ENCODE measurements around the gene MRPL54. TPM values are rescaled to one million over a fixed set of nuclear protein-coding genes. Genes with fewer than 3 reads are reported as not detected.

Gene MRPL54
- total RNA-seq, 2 experiments from 2014 or later = 76.9 to 81.5 TPM

- no peak overlapping the region for H3K4me3 Mint-ChIP-seq
- H3K36me3 Mint-ChIP-seq = peaks cover 7% of the 10 kb centered on the region
- no peaks in the 10 kb centered on the region for H3K9me3 Mint-ChIP-seq
- no peak for DNase-seq
- H3K4me1 Mint-ChIP-seq = peaks cover 7% of the 10 kb centered on the region
- H3K27me3 Mint-ChIP-seq = no peaks in the 10 kb centered on the region
- no peak overlapping the region for H3K27ac Mint-ChIP-seq
Observed at GRCh38 chr19:3771000-3771905, 8.8 kb downstream of the MRPL54 start.

DNA sequence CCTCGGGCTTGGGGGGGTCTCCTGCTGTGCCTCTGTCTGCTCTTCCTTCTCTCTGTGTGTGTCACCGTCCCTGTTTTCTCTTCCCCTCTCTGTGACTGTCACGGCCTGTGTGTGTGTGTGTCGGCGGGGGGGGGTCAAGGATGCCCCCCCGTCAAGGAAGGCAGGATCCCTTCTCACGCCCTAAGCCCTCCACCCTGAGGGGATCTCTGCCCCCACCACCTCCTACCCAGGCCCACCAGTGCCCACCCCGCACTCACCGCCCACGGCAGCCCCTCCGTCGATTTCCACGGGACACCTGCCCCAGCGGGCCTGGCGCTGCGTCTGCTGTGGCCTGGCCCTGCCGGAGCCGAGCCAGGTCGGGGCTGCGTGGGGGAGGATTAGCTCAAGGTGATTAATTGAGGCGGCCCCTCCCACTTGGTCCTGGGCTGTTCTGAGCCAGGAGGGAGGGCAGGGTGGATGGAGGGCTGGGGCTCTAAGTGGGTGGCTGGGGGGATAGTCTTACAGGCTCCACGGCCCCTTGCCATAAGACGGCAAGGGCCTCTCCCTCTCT is 9.5 kb downstream of the MRPL54 start, which contains the start of gene RAX2:
Gene RAX2 (minus strand): TSS at position 323 of the 550 bp plus-strand sequence. CDS start 486 bp downstream, outside the sequence.
- Mint-ChIP-seq H3K4me3 (no peak within 1 kb of the TSS), H3K27ac (no peak within 1 kb of the TSS)

DNA sequence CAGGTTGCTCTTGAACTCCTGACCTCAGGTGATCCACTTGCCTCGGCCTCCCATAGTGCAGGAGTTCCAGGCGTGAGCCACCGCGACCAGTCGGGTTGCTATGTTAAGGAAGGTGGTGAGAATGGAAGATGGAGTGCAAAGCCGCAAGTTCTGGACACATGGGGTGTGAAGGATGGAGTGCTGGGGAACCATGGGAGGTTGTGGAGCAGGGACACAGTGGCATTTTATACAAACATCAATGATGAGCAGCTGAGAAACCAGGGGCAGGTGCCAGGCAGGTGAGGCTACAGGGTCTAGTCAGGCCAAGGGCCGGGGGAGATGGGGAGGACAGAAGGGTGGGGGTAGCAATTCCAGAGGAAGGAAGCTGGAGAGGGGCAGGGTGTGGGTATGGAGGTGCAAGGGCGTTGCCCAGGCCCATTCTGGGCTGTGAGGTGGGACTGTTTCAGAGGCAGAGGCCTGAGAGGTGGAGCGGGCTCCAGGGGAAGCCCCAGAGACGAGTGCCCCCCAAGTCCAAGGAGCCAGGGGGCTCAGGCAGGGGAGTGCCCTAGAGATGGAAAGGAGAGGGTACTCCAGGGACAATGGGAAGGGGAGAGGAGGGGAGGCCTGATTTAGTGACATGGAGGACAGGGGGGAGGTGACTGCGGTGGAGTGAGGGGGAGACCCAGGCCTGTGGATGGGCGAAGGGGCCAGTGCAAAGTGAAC is 11.5 kb downstream of the MRPL54 start:
- H3K4me3 Mint-ChIP-seq = no peak overlapping the region
- H3K27me3 Mint-ChIP-seq = no peaks in the 10 kb centered on the region
- H3K9me3 Mint-ChIP-seq = no peaks in the 10 kb centered on the region
- no peaks in the 10 kb centered on the region for H3K4me1 Mint-ChIP-seq
- H3K36me3 Mint-ChIP-seq = peaks cover 1% of the 10 kb centered on the region
- no peak overlapping the region for H3K27ac Mint-ChIP-seq
- no peak for DNase-seq

More for the DNA sequence above, 9.5 kb downstream of the MRPL54 start, which contains the start of gene RAX2:
- H3K4me1 Mint-ChIP-seq = no peaks in the 10 kb centered on the region
- H3K9me3 Mint-ChIP-seq = no peaks in the 10 kb centered on the region
- DNase-seq = no peak
- H3K36me3 Mint-ChIP-seq = peaks cover 1% of the 10 kb centered on the region
- H3K27me3 Mint-ChIP-seq = no peaks in the 10 kb centered on the region

GRCh38 chr19:3774621-3775373 is 12.3 kb downstream of the MRPL54 start:
- H3K27ac Mint-ChIP-seq = no peak overlapping the region
- no peak overlapping the region for H3K4me3 Mint-ChIP-seq
- H3K36me3 Mint-ChIP-seq = peaks cover 1% of the 10 kb centered on the region
- H3K27me3 Mint-ChIP-seq = no peaks in the 10 kb centered on the region
- H3K9me3 Mint-ChIP-seq = no peaks in the 10 kb centered on the region
- no peaks in the 10 kb centered on the region for H3K4me1 Mint-ChIP-seq
- DNase-seq = no peak

- no peaks in the 10 kb centered on the region for H3K9me3 Mint-ChIP-seq
- DNase-seq = no peak
- peaks cover 1% of the 10 kb centered on the region for H3K36me3 Mint-ChIP-seq
- H3K27ac Mint-ChIP-seq = no peak overlapping the region
- H3K4me3 Mint-ChIP-seq = no peak overlapping the region
- no peaks in the 10 kb centered on the region for H3K27me3 Mint-ChIP-seq
- H3K4me1 Mint-ChIP-seq = no peaks in the 10 kb centered on the region
Observed at GRCh38 chr19:3775374-3775711, 12.9 kb downstream of the MRPL54 start.

DNA sequence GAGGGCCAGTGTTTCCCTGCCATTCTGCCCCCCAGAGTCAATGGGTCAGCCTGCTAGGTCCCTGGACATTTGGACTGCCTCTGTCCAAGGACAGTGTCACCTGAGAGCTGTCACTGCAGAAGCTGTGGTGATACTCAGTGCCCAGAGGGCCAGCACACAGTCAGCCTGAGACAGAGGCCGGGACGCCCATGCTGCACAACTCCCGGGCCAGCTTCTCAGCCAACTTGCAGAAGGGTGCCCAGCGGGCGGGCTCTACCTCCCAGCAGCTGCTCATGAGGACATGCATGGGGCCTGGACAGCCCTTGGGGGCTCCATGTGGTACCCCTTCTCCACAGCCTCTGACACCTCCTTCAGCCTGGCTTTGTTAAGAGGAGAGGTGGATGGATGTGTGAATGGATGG is 13.3 kb downstream of the MRPL54 start:
- H3K9me3 Mint-ChIP-seq = peaks cover under 1% of the 10 kb centered on the region
- H3K27ac Mint-ChIP-seq = no peak overlapping the region
- H3K4me1 Mint-ChIP-seq = no peaks in the 10 kb centered on the region
- no peaks in the 10 kb centered on the region for H3K27me3 Mint-ChIP-seq
- DNase-seq = no peak
- H3K4me3 Mint-ChIP-seq = no peak overlapping the region
- peaks cover 3% of the 10 kb centered on the region for H3K36me3 Mint-ChIP-seq

- peaks cover 6% of the 10 kb centered on the region for H3K9me3 Mint-ChIP-seq
- no peak overlapping the region for H3K4me3 Mint-ChIP-seq
- no peak for DNase-seq
- H3K36me3 Mint-ChIP-seq = peaks cover 10% of the 10 kb centered on the region
- no peaks in the 10 kb centered on the region for H3K27me3 Mint-ChIP-seq
- H3K4me1 Mint-ChIP-seq = no peaks in the 10 kb centered on the region
- no peak overlapping the region for H3K27ac Mint-ChIP-seq
Observed at GRCh38 chr19:3776479-3777040, 14.1 kb downstream of the MRPL54 start.

- Mint-ChIP-seq H3K36me3 (peaks cover 25% of the 10 kb centered on the region), H3K27ac (no peak overlapping the region), H3K4me1 (no peaks in the 10 kb centered on the region), H3K27me3 (no peaks in the 10 kb centered on the region), H3K9me3 (peaks cover 14% of the 10 kb centered on the region), H3K4me3 (no peak overlapping the region)
- no peak for DNase-seq
Observed at GRCh38 chr19:3778104-3778867, 15.8 kb downstream of the MRPL54 start.

- Mint-ChIP-seq H3K27me3 (no peaks in the 10 kb centered on the region), H3K27ac (no peak overlapping the region), H3K36me3 (peaks cover 29% of the 10 kb centered on the region), H3K4me3 (no peak overlapping the region), H3K4me1 (no peaks in the 10 kb centered on the region), H3K9me3 (peaks cover 14% of the 10 kb centered on the region)
- no peak for DNase-seq
Observed at GRCh38 chr19:3778899-3779723, 16.6 kb downstream of the MRPL54 start.

GRCh38 chr19:3780786-3781304 is 18.4 kb downstream of the MRPL54 start:
- peaks cover 35% of the 10 kb centered on the region for H3K36me3 Mint-ChIP-seq
- no peak for DNase-seq
- H3K27ac Mint-ChIP-seq = no peak overlapping the region
- H3K27me3 Mint-ChIP-seq = no peaks in the 10 kb centered on the region
- H3K4me1 Mint-ChIP-seq = peaks cover 3% of the 10 kb centered on the region
- H3K9me3 Mint-ChIP-seq = peaks cover 14% of the 10 kb centered on the region
- no peak overlapping the region for H3K4me3 Mint-ChIP-seq

- DNase-seq = no peak
- Mint-ChIP-seq H3K27ac (no peak overlapping the region), H3K27me3 (no peaks in the 10 kb centered on the region), H3K4me1 (peaks cover 3% of the 10 kb centered on the region), H3K4me3 (no peak overlapping the region), H3K9me3 (peaks cover 14% of the 10 kb centered on the region), H3K36me3 (peaks cover 35% of the 10 kb centered on the region)
Observed at GRCh38 chr19:3781603-3782002, 19.1 kb downstream of the MRPL54 start.

- Mint-ChIP-seq H3K4me1 (peaks cover 3% of the 10 kb centered on the region), H3K27me3 (no peaks in the 10 kb centered on the region), H3K9me3 (peaks cover 14% of the 10 kb centered on the region), H3K36me3 (peaks cover 33% of the 10 kb centered on the region), H3K4me3 (no peak overlapping the region), H3K27ac (no peak overlapping the region)
- no peak for DNase-seq
Observed at GRCh38 chr19:3782330-3782729, 19.8 kb downstream of the MRPL54 start.

- Mint-ChIP-seq H3K9me3 (peaks cover 14% of the 10 kb centered on the region), H3K4me3 (no peak overlapping the region), H3K27me3 (no peaks in the 10 kb centered on the region), H3K4me1 (peaks cover 3% of the 10 kb centered on the region), H3K36me3 (peaks cover 33% of the 10 kb centered on the region), H3K27ac (no peak overlapping the region)
- DNase-seq = no peak
Observed at GRCh38 chr19:3782903-3783302, 20.4 kb downstream of the MRPL54 start.

All from activated naive CD8-positive, alpha-beta T cell treated with anti-CD3 and anti-CD28 coated beads for 36 hours (primary cell).